Activated CD8-positive, alpha-beta memory T cell treated with anti-CD3 and anti-CD28 coated beads, Interleukin-2, amount 50 U/mL, for 24 hours (primary cell): ENCODE data around the gene PKDREJ.
"Not testable (repeated sequence)": the region's sequence is repeated elsewhere in the genome, so short reads cannot be mapped to it uniquely, and the experiment has no call there.

ENCODE experiments used
- DNase-seq: peaks from one replicate; pipeline ENCODE4 v3.0.0-alpha.2; 2020; ENCODE audit errors: extremely low read depth

Gene PKDREJ

GRCh38 chr22:46264520-46264919 lies 1.4 kb upstream of the PKDREJ start:
- DNase-seq, result not testable (repeated sequence)

GRCh38 chr22:46262449-46263215 lies 511 bp downstream of the PKDREJ start:
- DNase-seq, result no peak

GRCh38 chr22:46260038-46260437 lies 3.1 kb downstream of the PKDREJ start:
- no peak for DNase-seq

GRCh38 chr22:46259374-46259773 lies 3.8 kb downstream of the PKDREJ start:
- no peak for DNase-seq

GRCh38 chr22:46256358-46256958 lies 6.7 kb downstream of the PKDREJ start:
- no peak for DNase-seq

- no peak for DNase-seq
Observed at GRCh38 chr22:46251816-46252380, 11.2 kb downstream of the PKDREJ start.

- no peak for DNase-seq
Observed at GRCh38 chr22:46251266-46251665, 11.9 kb downstream of the PKDREJ start.

GRCh38 chr22:46250783-46251125 lies 12.4 kb downstream of the PKDREJ start:
- no peak for DNase-seq

GRCh38 chr22:46250035-46250782 lies 12.9 kb downstream of the PKDREJ start, which contains the start of gene CDPF1:
Gene CDPF1 (minus strand): TSS chr22:46250293. CDS start chr22:46248284, 2,009 bp downstream.
- peak; percentile 75 for DNase-seq

- no peak for DNase-seq
Observed at GRCh38 chr22:46247443-46247975, 15.6 kb downstream of the PKDREJ start.

- no peak for DNase-seq
Observed at GRCh38 chr22:46246178-46246577, 17.0 kb downstream of the PKDREJ start.

- no peak for DNase-seq
Observed at GRCh38 chr22:46245511-46245910, 17.6 kb downstream of the PKDREJ start.

- no peak for DNase-seq
Observed at GRCh38 chr22:46244771-46245170, 18.4 kb downstream of the PKDREJ start.

- no peak for DNase-seq
Observed at GRCh38 chr22:46242076-46242475, 21.1 kb downstream of the PKDREJ start.

GRCh38 chr22:46241396-46242007 lies 21.6 kb downstream of the PKDREJ start:
- no peak for DNase-seq

GRCh38 chr22:46240907-46241306 lies 22.2 kb downstream of the PKDREJ start:
- DNase-seq, result no peak

- no peak for DNase-seq
Observed at GRCh38 chr22:46240506-46240905, 22.6 kb downstream of the PKDREJ start.

- no peak for DNase-seq
Observed at GRCh38 chr22:46240073-46240472, 23.1 kb downstream of the PKDREJ start.

- no peak for DNase-seq
Observed at GRCh38 chr22:46239261-46240048, 23.7 kb downstream of the PKDREJ start.

GRCh38 chr22:46238541-46238940 lies 24.6 kb downstream of the PKDREJ start:
- DNase-seq, result no peak
